ENCODE results near the gene DLGAP4.

Gene DLGAP4

GRCh38 chr20:36454332-36454697 lies 148.2 kb downstream of the DLGAP4 start:
- H2AFZ ChIP-seq (ENCODE audit: low read length) = no peak overlapping the region
- no peak overlapping the region for H3K9ac ChIP-seq (ENCODE audit: low read length)

GRCh38 chr20:36454698-36455427 lies 148.7 kb downstream of the DLGAP4 start:
- H3K79me2 ChIP-seq (ENCODE audit: low read length) = no peaks in the 10 kb centered on the region
- no peaks in the 10 kb centered on the region for H3K9me3 ChIP-seq (replicated peaks; ENCODE audit: insufficient read depth, low read length)
- H2AFZ ChIP-seq (ENCODE audit: low read length) = no peak overlapping the region
- no peaks in the 10 kb centered on the region for H3K4me1 ChIP-seq (ENCODE audit: low read length)
- no peaks in the 10 kb centered on the region for H4K20me1 ChIP-seq (ENCODE audit: insufficient read depth, low read length)
- no peaks in the 10 kb centered on the region for H3F3A ChIP-seq (ENCODE audit: insufficient read depth, low read length)
- no peak overlapping the region for H3K4me3 ChIP-seq (ENCODE audit: low read length)
- H3K4me2 ChIP-seq (ENCODE audit: low read depth, low read length) = no peak overlapping the region
- H3K27me3 ChIP-seq (replicated peaks; ENCODE audit: insufficient read depth, low read length) = no peaks in the 10 kb centered on the region; the same call in 1 of the 2 replicates
- no peak overlapping the region for H3K9ac ChIP-seq (ENCODE audit: low read length)
- no peaks in the 10 kb centered on the region for H3K9me2 ChIP-seq (replicated peaks; ENCODE audit: insufficient read depth, low read length)
- TF ChIP-seq, protein P1, sequence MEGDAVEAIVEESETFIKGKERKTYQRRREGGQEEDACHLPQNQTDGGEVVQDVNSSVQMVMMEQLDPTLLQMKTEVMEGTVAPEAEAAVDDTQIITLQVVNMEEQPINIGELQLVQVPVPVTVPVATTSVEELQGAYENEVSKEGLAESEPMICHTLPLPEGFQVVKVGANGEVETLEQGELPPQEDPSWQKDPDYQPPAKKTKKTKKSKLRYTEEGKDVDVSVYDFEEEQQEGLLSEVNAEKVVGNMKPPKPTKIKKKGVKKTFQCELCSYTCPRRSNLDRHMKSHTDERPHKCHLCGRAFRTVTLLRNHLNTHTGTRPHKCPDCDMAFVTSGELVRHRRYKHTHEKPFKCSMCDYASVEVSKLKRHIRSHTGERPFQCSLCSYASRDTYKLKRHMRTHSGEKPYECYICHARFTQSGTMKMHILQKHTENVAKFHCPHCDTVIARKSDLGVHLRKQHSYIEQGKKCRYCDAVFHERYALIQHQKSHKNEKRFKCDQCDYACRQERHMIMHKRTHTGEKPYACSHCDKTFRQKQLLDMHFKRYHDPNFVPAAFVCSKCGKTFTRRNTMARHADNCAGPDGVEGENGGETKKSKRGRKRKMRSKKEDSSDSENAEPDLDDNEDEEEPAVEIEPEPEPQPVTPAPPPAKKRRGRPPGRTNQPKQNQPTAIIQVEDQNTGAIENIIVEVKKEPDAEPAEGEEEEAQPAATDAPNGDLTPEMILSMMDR (IDR thresholded peaks at IDR 0.05; ENCODE audit: low read length) = no peak
- no peak for TF ChIP-seq EZH2phosphoT487 (IDR thresholded peaks at IDR 0.05; ENCODE audit: low read length)
- no peaks in the 10 kb centered on the region for H3K36me3 ChIP-seq (replicated peaks; ENCODE audit: insufficient read depth, low read length)
- no peak for DNase-seq
- no peak overlapping the region for H3K27ac ChIP-seq (ENCODE audit: low read length)

More at GRCh38 chr20:36454332-36454697, 148.2 kb downstream of the DLGAP4 start:
- Histone ChIP-seq H3K79me2 (ENCODE audit: low read length) (no peaks in the 10 kb centered on the region), H3K27ac (ENCODE audit: low read length) (no peak overlapping the region), H4K20me1 (ENCODE audit: insufficient read depth, low read length) (no peaks in the 10 kb centered on the region), H3K27me3 (replicated peaks; ENCODE audit: insufficient read depth, low read length) (no peaks in the 10 kb centered on the region; the same call in 1 of the 2 replicates), H3K36me3 (replicated peaks; ENCODE audit: insufficient read depth, low read length) (no peaks in the 10 kb centered on the region), H3K9me2 (replicated peaks; ENCODE audit: insufficient read depth, low read length) (no peaks in the 10 kb centered on the region), H3K9me3 (replicated peaks; ENCODE audit: insufficient read depth, low read length) (no peaks in the 10 kb centered on the region), H3K4me3 (ENCODE audit: low read length) (no peak overlapping the region), H3K4me1 (ENCODE audit: low read length) (no peaks in the 10 kb centered on the region), H3K4me2 (ENCODE audit: low read depth, low read length) (no peak overlapping the region), H3F3A (ENCODE audit: insufficient read depth, low read length) (no peaks in the 10 kb centered on the region)
- TF ChIP-seq, protein P1 (IDR thresholded peaks at IDR 0.05; ENCODE audit: low read length) = no peak
- no peak for TF ChIP-seq EZH2phosphoT487 (IDR thresholded peaks at IDR 0.05; ENCODE audit: low read length)
- no peak for DNase-seq

- Histone ChIP-seq H4K20me1 (ENCODE audit: insufficient read depth, low read length) (no peaks in the 10 kb centered on the region), H3K27me3 (replicated peaks; ENCODE audit: insufficient read depth, low read length) (no peaks in the 10 kb centered on the region; the same call in 1 of the 2 replicates), H3K9me2 (replicated peaks; ENCODE audit: insufficient read depth, low read length) (no peaks in the 10 kb centered on the region), H3K4me2 (ENCODE audit: low read depth, low read length) (no peak overlapping the region), H3K4me3 (ENCODE audit: low read length) (no peak overlapping the region), H3F3A (ENCODE audit: insufficient read depth, low read length) (no peaks in the 10 kb centered on the region), H3K27ac (ENCODE audit: low read length) (no peak overlapping the region), H2AFZ (ENCODE audit: low read length) (no peak overlapping the region), H3K79me2 (ENCODE audit: low read length) (no peaks in the 10 kb centered on the region), H3K36me3 (replicated peaks; ENCODE audit: insufficient read depth, low read length) (no peaks in the 10 kb centered on the region), H3K4me1 (ENCODE audit: low read length) (peaks cover 6% of the 10 kb centered on the region; the same call in 1 of the 2 replicates), H3K9me3 (replicated peaks; ENCODE audit: insufficient read depth, low read length) (no peaks in the 10 kb centered on the region), H3K9ac (ENCODE audit: low read length) (no peak overlapping the region)
- TF ChIP-seq EZH2phosphoT487 (IDR thresholded peaks at IDR 0.05; ENCODE audit: low read length) (no peak), EZH2 (optimal IDR thresholded peaks at IDR 0.05; ENCODE audit: low read depth, low read length) (no peak)
- TF ChIP-seq, protein P1 (IDR thresholded peaks at IDR 0.05; ENCODE audit: low read length) = no peak
- no peak for DNase-seq
Observed at GRCh38 chr20:36455972-36456625, 150.0 kb downstream of the DLGAP4 start.
